ENCODE measurements around the gene ASIC1.

DNA sequence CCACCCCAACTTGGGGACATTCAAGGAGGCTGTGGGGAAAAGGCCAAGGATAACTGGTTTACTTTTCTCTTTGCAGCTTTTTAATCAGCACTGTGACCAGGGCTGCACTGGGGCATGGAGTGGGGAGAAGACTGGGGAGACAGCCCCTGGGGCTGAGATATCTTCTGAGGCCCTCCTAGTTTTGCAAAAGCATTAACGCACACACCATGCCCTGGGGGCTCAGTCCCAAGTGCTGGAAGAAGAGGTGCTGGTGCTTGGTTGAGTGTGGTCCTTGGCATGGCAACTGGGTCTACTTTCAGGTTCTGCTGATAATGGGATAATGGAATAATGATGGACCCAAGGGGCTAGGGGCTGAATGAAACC lies 18.4 kb downstream of the ASIC1 start:
- TF ChIP-seq EZH2phosphoT487 (IDR thresholded peaks at IDR 0.05; ENCODE audit: borderline replicate concordance) (no peak), CTCF (conservative IDR thresholded peaks at IDR 0.05; ENCODE audit: low read length) (no peak)
